H9 (cell line): ENCODE data around the gene RNF126. TPM values are rescaled to one million over a fixed set of nuclear protein-coding genes. Genes with fewer than 3 reads are reported as not detected.

Experiments used
- DNase-seq: peaks from one replicate; pipeline ENCODE4 v3.0.0-alpha.2; 2017
- H2AFZ ChIP-seq: one replicate; pipeline ENCODE4 v1.6.1; 2013; ENCODE audit warnings: mild to moderate bottlenecking, low read length, control low read depth, moderate library complexity
- H2AK5ac ChIP-seq: 2 replicates; pipeline ENCODE4 v1.6.1; 2013; ENCODE audit warnings: low read length, control low read depth, mixed read lengths; ENCODE audit not compliant: insufficient read length
- H2BK120ac ChIP-seq: one replicate; pipeline ENCODE4 v1.6.1; 2013; ENCODE audit warnings: low read depth, mild to moderate bottlenecking, low read length, control low read depth, inconsistent platforms; ENCODE audit not compliant: poor library complexity, severe bottlenecking
- H2BK12ac ChIP-seq: 2 replicates; pipeline ENCODE4 v1.6.1; 2013; ENCODE audit warnings: low read length, control low read depth, mixed read lengths, low read depth; ENCODE audit not compliant: insufficient read length
- H2BK15ac ChIP-seq: 2 replicates; pipeline ENCODE4 v1.6.1; 2013; ENCODE audit warnings: low read depth, low read length, control low read depth
- H2BK20ac ChIP-seq: one replicate; pipeline ENCODE4 v1.6.1; 2013; ENCODE audit warnings: low read depth, mild to moderate bottlenecking, low read length, control low read depth, inconsistent platforms; ENCODE audit not compliant: poor library complexity, severe bottlenecking
- H2BK5ac ChIP-seq: 2 replicates; pipeline ENCODE4 v1.6.1; 2013; ENCODE audit warnings: low read length, control low read depth, mixed read lengths; ENCODE audit not compliant: insufficient read length
- H3K14ac ChIP-seq: 2 replicates; pipeline ENCODE4 v1.6.1; 2013; ENCODE audit warnings: low read length, control low read depth; ENCODE audit not compliant: insufficient read depth
- H3K18ac ChIP-seq: 2 replicates; pipeline ENCODE4 v1.6.1; 2013; ENCODE audit warnings: low read depth, mild to moderate bottlenecking, mixed read lengths, low read length, control low read depth; ENCODE audit not compliant: insufficient read length
- H3K23ac ChIP-seq: 2 replicates; pipeline ENCODE4 v1.6.1; 2013; ENCODE audit warnings: low read length, control low read depth, mixed read lengths, low read depth; ENCODE audit not compliant: insufficient read length
- H3K23me2 ChIP-seq: 2 replicates; pipeline ENCODE4 v1.6.1; 2013; ENCODE audit warnings: low read depth, mild to moderate bottlenecking, mixed read lengths, low read length, control low read depth; ENCODE audit not compliant: insufficient read length, poor library complexity, severe bottlenecking
- H3K27ac ChIP-seq: 2 replicates; pipeline ENCODE4 v1.5.1; 2013; ENCODE audit warnings: low read length, control low read depth, mixed read lengths, low read depth; ENCODE audit not compliant: insufficient read length
- H3K27me3 ChIP-seq: 2 replicates; pipeline ENCODE4 v1.6.1; 2013; ENCODE audit warnings: low read length, control low read depth, inconsistent platforms; ENCODE audit not compliant: insufficient read depth
- H3K4ac ChIP-seq: 2 replicates; pipeline ENCODE4 v1.6.1; 2013; ENCODE audit warnings: low read depth, mild to moderate bottlenecking, control low read depth, inconsistent platforms, low read length, moderate library complexity
- H3K4me1 ChIP-seq: 2 replicates; pipeline ENCODE4 v1.6.1; 2013; ENCODE audit warnings: low read length, control low read depth, inconsistent platforms; ENCODE audit not compliant: insufficient read depth
- H3K4me2 ChIP-seq: 2 replicates; pipeline ENCODE4 v1.6.1; 2013; ENCODE audit warnings: low read length, control low read depth, mixed read lengths; ENCODE audit not compliant: insufficient read length, insufficient read depth
- H3K56ac ChIP-seq: 2 replicates; pipeline ENCODE4 v1.6.1; 2013; ENCODE audit warnings: low read depth, mild to moderate bottlenecking, mixed read lengths, low read length, control low read depth; ENCODE audit not compliant: insufficient read length
- H3K79me1 ChIP-seq: 2 replicates; pipeline ENCODE4 v1.6.1; 2013; ENCODE audit warnings: low read depth, mild to moderate bottlenecking, moderate library complexity, low read length, control low read depth, inconsistent platforms; ENCODE audit not compliant: insufficient read depth, poor library complexity, severe bottlenecking
- H3K79me2 ChIP-seq: 2 replicates; pipeline ENCODE4 v1.6.1; 2013; ENCODE audit warnings: low read length, control low read depth, inconsistent platforms; ENCODE audit not compliant: insufficient read depth
- H3K9ac ChIP-seq: 2 replicates; pipeline ENCODE4 v1.6.1; 2013; ENCODE audit warnings: low read length, control low read depth, mixed read lengths; ENCODE audit not compliant: insufficient read length; ENCODE audit errors: extremely low read depth
- H3K9me3 ChIP-seq: one replicate; pipeline ENCODE4 v1.6.1; 2013; ENCODE audit warnings: low read depth, low read length, inconsistent platforms; ENCODE audit not compliant: control insufficient read depth
- H3T11ph ChIP-seq: one replicate; pipeline ENCODE4 v1.6.1; 2013; ENCODE audit warnings: mild to moderate bottlenecking, low read length, control low read depth, inconsistent platforms
- H4K20me1 ChIP-seq: one replicate; pipeline ENCODE4 v1.6.1; 2013; ENCODE audit not compliant: control insufficient read depth, insufficient read length, insufficient read depth
- H4K5ac ChIP-seq: 2 replicates; pipeline ENCODE4 v1.6.1; 2013; ENCODE audit warnings: low read depth, mild to moderate bottlenecking, mixed read lengths, low read length, control low read depth; ENCODE audit not compliant: insufficient read length
- H4K8ac ChIP-seq: replicated peaks from 2 replicates; pipeline ENCODE4 v1.6.1; 2013; ENCODE audit warnings: low read length, control low read depth, mixed read lengths, low read depth; ENCODE audit not compliant: insufficient read length
- H4K91ac ChIP-seq: 2 replicates; pipeline ENCODE4 v1.6.1; 2013; ENCODE audit warnings: low read depth, mild to moderate bottlenecking, moderate library complexity, mixed read lengths, low read length, control low read depth; ENCODE audit not compliant: insufficient read length
- H3K27ac Mint-ChIP-seq, 3 experiments: 2 replicates in 2 of 3; 3 replicates in 1 of 3; pipeline ENCODE4 v1.8.0; 2020 to 2021; ENCODE audit warnings: mixed read lengths in 3 of 3, mild to moderate bottlenecking in 1 of 3, moderate library complexity in 1 of 3
- H3K27me3 Mint-ChIP-seq: 2 replicates; pipeline ENCODE4 v1.8.0; 2021; ENCODE audit warnings: low read depth, mild to moderate bottlenecking, moderate library complexity, mixed read lengths
- H3K36me3 Mint-ChIP-seq, 3 experiments: 2 replicates in 2 of 3; 3 replicates in 1 of 3; pipeline ENCODE4 v1.8.0; 2020 to 2021; ENCODE audit warnings: low read depth in 3 of 3, mixed read lengths in 3 of 3; ENCODE audit not compliant: insufficient read depth in 1 of 3
- H3K4me1 Mint-ChIP-seq, 2 experiments: 2 replicates each; pipeline ENCODE4 v1.8.0; 2020; ENCODE audit warnings: mixed read lengths in 2 of 2
- H3K4me3 Mint-ChIP-seq, 2 experiments: 2 replicates in 1 of 2; 3 replicates in 1 of 2; pipeline ENCODE4 v1.8.0; 2020 to 2021; ENCODE audit warnings: mild to moderate bottlenecking in 2 of 2, mixed read lengths in 2 of 2, moderate library complexity in 1 of 2
- H3K9me3 Mint-ChIP-seq, 2 experiments: 2 replicates in 1 of 2; 3 replicates in 1 of 2; pipeline ENCODE4 v1.8.0; 2020; ENCODE audit warnings: mild to moderate bottlenecking in 2 of 2, mixed read lengths in 2 of 2, moderate library complexity in 1 of 2
- CTCF ChIP-seq: fragments of 200-600 bp; sonication (generic); conservative IDR thresholded peaks from 3 replicates; pipeline ENCODE4 v1.8.0; 2021; ENCODE audit warnings: antibody characterized with exemption, mild to moderate bottlenecking
- WGBS: extraction: QIAGEN DNeasy Blood & Tissue Kit; methylation state at CpG from one replicate; pipeline ENCODE4 v1.1.7; 2013; ENCODE audit warnings: missing lambda C conversion rate, low lambda C conversion rate, mixed read lengths; ENCODE audit not compliant: insufficient read length; ENCODE audit errors: extremely low coverage; 5-methylcytosine and 5-hydroxymethylcytosine counted together
- total RNA-seq: library from RNA; stranded (reverse); gene quantifications from 2 replicates; pipeline ENCODE4 v1.2.1, GENCODE V29; 2021

RNF126 gene
- total RNA-seq, 1 experiment from 2014 or later, result 81.9 TPM

GRCh38 chr19:616062-616700 is 46.8 kb downstream of the RNF126 start:
- no peak overlapping the region for H3K27ac ChIP-seq
- no peak overlapping the region for H2BK5ac ChIP-seq
- H4K8ac ChIP-seq, result no peak overlapping the region
- H3K27me3 ChIP-seq, result no peaks in the 10 kb centered on the region
- no peak overlapping the region for H4K5ac ChIP-seq
- no peak overlapping the region for H3K4ac ChIP-seq
- Mint-ChIP-seq H3K27me3 (no peaks in the 10 kb centered on the region), H3K9me3 (no peaks in the 10 kb centered on the region), H3K36me3 (peaks cover 29 to 59% (median 53%) of the 10 kb centered on the region in 3 experiments), H3K4me1 (no peaks in the 10 kb centered on the region), H3K4me3 (no peak overlapping the region), H3K27ac (no peak overlapping the region)
- H2AK5ac ChIP-seq, result no peak overlapping the region
- H3K79me1 ChIP-seq, result no peaks in the 10 kb centered on the region
- H2AFZ ChIP-seq, result no peak overlapping the region
- no peak overlapping the region for H3K56ac ChIP-seq
- no peaks in the 10 kb centered on the region for H3K4me1 ChIP-seq
- TF ChIP-seq CTCF, result no peak
- no peaks in the 10 kb centered on the region for H4K20me1 ChIP-seq
- no peak overlapping the region for H3K14ac ChIP-seq
- H3K4me2 ChIP-seq, result no peak overlapping the region
- H3K23me2 ChIP-seq, result no peaks in the 10 kb centered on the region
- H2BK20ac ChIP-seq, result no peak overlapping the region
- no peaks in the 10 kb centered on the region for H3K79me2 ChIP-seq
- H3K23ac ChIP-seq, result no peak overlapping the region
- no peak overlapping the region for H3K18ac ChIP-seq
- H3T11ph ChIP-seq, result no peak overlapping the region
- DNase-seq, result no peak
- no peak overlapping the region for H4K91ac ChIP-seq
- H2BK120ac ChIP-seq, result no peak overlapping the region
- no peak overlapping the region for H3K9ac ChIP-seq
- no peaks in the 10 kb centered on the region for H3K9me3 ChIP-seq
- no peak overlapping the region for H2BK15ac ChIP-seq
- no peak overlapping the region for H2BK12ac ChIP-seq
- WGBS, result no CpG with 5 or more reads among the region's 97 CpGs
